ENCODE results near the gene SUPT6H. TPM values are rescaled to one million over a fixed set of nuclear protein-coding genes. Genes with fewer than 3 reads are reported as not detected.

SUPT6H gene
- total RNA-seq, 2 experiments from 2014 or later: 81.4 to 87.1 TPM

GRCh38 chr17:28748852-28749515 lies 87.0 kb downstream of the SUPT6H start:
- no peak overlapping the region for H3K27ac Mint-ChIP-seq
- H3K4me1 Mint-ChIP-seq: peaks cover 21% of the 10 kb centered on the region
- H3K9me3 Mint-ChIP-seq: no peaks in the 10 kb centered on the region
- POLR2A ChIA-PET: interaction anchor here (2.4 to 13.1 kb wide), 2 partner anchors 22 to 29 kb away, joined by 9 to 266 read pairs; partner anchors contain the start of genes NEK8, RPL23A and TLCD1
- no peak overlapping the region for H3K4me3 Mint-ChIP-seq
- DNase-seq: no peak
- peaks cover 2% of the 10 kb centered on the region for H3K36me3 Mint-ChIP-seq
- H3K27me3 Mint-ChIP-seq: no peaks in the 10 kb centered on the region
- no peak for ATAC-seq (ENCODE audit: low read depth)

GRCh38 chr17:28749516-28750177 lies 87.6 kb downstream of the SUPT6H start:
- Mint-ChIP-seq H3K4me3 (no peak overlapping the region), H3K27ac (no peak overlapping the region), H3K9me3 (no peaks in the 10 kb centered on the region), H3K27me3 (no peaks in the 10 kb centered on the region), H3K36me3 (peaks cover 2% of the 10 kb centered on the region), H3K4me1 (peaks cover 21% of the 10 kb centered on the region)
- no peak for DNase-seq
- POLR2A ChIA-PET: interaction anchor here (0.8 to 13.1 kb wide), 4 partner anchors 22 to 38 kb away, joined by 4 to 266 read pairs (median 6); partner anchors contain the start of genes NEK8, PROCA1, RPL23A and TLCD1
- no peak for ATAC-seq (ENCODE audit: low read depth)

- H3K36me3 Mint-ChIP-seq: peaks cover 2% of the 10 kb centered on the region
- ATAC-seq (ENCODE audit: low read depth): peak; percentile 76
- no peak overlapping the region for H3K27ac Mint-ChIP-seq
- no peaks in the 10 kb centered on the region for H3K27me3 Mint-ChIP-seq
- POLR2A ChIA-PET: interaction anchor here (0.8 to 13.1 kb wide), 4 partner anchors 23 to 39 kb away, joined by 4 to 266 read pairs (median 6); partner anchors contain the start of genes NEK8, PROCA1, RPL23A and TLCD1
- H3K4me1 Mint-ChIP-seq: peaks cover 19% of the 10 kb centered on the region
- no peaks in the 10 kb centered on the region for H3K9me3 Mint-ChIP-seq
- DNase-seq: peak; percentile 88
- H3K4me3 Mint-ChIP-seq: no peak overlapping the region
Measured at GRCh38 chr17:28750178-28751047, 88.4 kb downstream of the SUPT6H start.

GRCh38 chr17:28751600-28752366 lies 89.8 kb downstream of the SUPT6H start:
- no peaks in the 10 kb centered on the region for H3K9me3 Mint-ChIP-seq
- ATAC-seq (ENCODE audit: low read depth) (no peak), DNase-seq (no peak)
- H3K4me1 Mint-ChIP-seq: peaks cover 12% of the 10 kb centered on the region
- H3K4me3 Mint-ChIP-seq: no peak overlapping the region
- POLR2A ChIA-PET: interaction anchor here (0.9 to 13.1 kb wide), 4 partner anchors 8 to 33 kb away, joined by 3 to 266 read pairs (median 5); partner anchors contain the start of genes NEK8, RPL23A and TLCD1
- H3K36me3 Mint-ChIP-seq: peaks cover 2% of the 10 kb centered on the region
- H3K27me3 Mint-ChIP-seq: no peaks in the 10 kb centered on the region
- no peak overlapping the region for H3K27ac Mint-ChIP-seq

Other genes starting within 250 kb of the SUPT6H start
- gene SLC13A2, start 188.6 kb upstream of the SUPT6H start, total RNA-seq: not detected
- not detected for gene FOXN1, start 155.9 kb upstream of the SUPT6H start, total RNA-seq
- gene UNC119, start 109.6 kb upstream of the SUPT6H start, total RNA-seq: 10 to 100 TPM; 54.9 to 57.8 TPM
- gene PIGS, start 90.7 kb upstream of the SUPT6H start, total RNA-seq: 10 to 100 TPM; 60.5 to 63.1 TPM
- 100 to 1,000 TPM; 142 to 154 TPM for gene ALDOC, start 85.3 kb upstream of the SUPT6H start, total RNA-seq
- gene SPAG5, start 63.2 kb upstream of the SUPT6H start, total RNA-seq: 100 to 1,000 TPM; 109 to 118 TPM
- 10 to 100 TPM; 20.7 to 24.9 TPM for gene RSKR, start 48.0 kb upstream of the SUPT6H start, total RNA-seq
- gene BLTP2, start 17.0 kb upstream of the SUPT6H start, total RNA-seq: 100 to 1,000 TPM; 144 to 157 TPM
- 10 to 100 TPM; 47.3 to 50.1 TPM for gene SDF2, start 299 bp upstream of the SUPT6H start, total RNA-seq
- gene PROCA1, start 49.7 kb downstream of the SUPT6H start, total RNA-seq: 10 to 100 TPM; 12.0 to 12.1 TPM
- gene RAB34, start 55.7 kb downstream of the SUPT6H start, total RNA-seq: 1 to 10 TPM; 7.3 to 8.2 TPM
- gene RPL23A, start 57.8 kb downstream of the SUPT6H start, total RNA-seq: 1,000 to 10,000 TPM; 2,286 to 2,290 TPM
- 1 to 10 TPM; 1.6 to 2.2 TPM for gene TLCD1, start 64.0 kb downstream of the SUPT6H start, total RNA-seq
- gene NEK8, start 66.6 kb downstream of the SUPT6H start, total RNA-seq: 1 to 10 TPM; 7.1 to 8.9 TPM
- 10 to 100 TPM; 48.1 to 55.3 TPM for gene TRAF4, start 81.8 kb downstream of the SUPT6H start, total RNA-seq
- gene FAM222B, start 180.6 kb downstream of the SUPT6H start, total RNA-seq: 10 to 100 TPM; 17.0 to 21.2 TPM
- 10 to 100 TPM; 34.3 to 37.6 TPM for gene ERAL1, start 192.8 kb downstream of the SUPT6H start, total RNA-seq
- 100 to 1,000 TPM; 195 to 216 TPM for gene FLOT2, start 235.5 kb downstream of the SUPT6H start, total RNA-seq
- gene DHRS13, start 240.9 kb downstream of the SUPT6H start, total RNA-seq: 10 to 100 TPM; 31.6 to 32.0 TPM